AG10803 (cell line): ENCODE measurements around the gene LGALS3BP.
A peak's percentile ranks its signal among the peaks of the same experiment; 100 is the strongest.

Experiments used
- DNase-seq: peaks from one replicate; pipeline ENCODE4 v3.0.0; 2010; ENCODE audit warnings: low read depth
- H3K4me3 ChIP-seq: 2 replicates; pipeline ENCODE4 v1.5.1; 2011; ENCODE audit warnings: mild to moderate bottlenecking, low read length, control low read depth
- CTCF ChIP-seq: conservative IDR thresholded peaks from 2 replicates; pipeline ENCODE4 v1.5.1; 2011; ENCODE audit warnings: mild to moderate bottlenecking, low read length, control low read depth, inconsistent platforms

The LGALS3BP gene

GRCh38 chr17:79011451-79012147, 31.9 kb upstream of the LGALS3BP start:
- H3K4me3 ChIP-seq = no peak overlapping the region
- peak; percentile 43 for DNase-seq
- TF ChIP-seq CTCF = no peak

GRCh38 chr17:79010304-79010646, 30.6 kb upstream of the LGALS3BP start:
- no peak for TF ChIP-seq CTCF
- peak overlapping the region; percentile 76 for H3K4me3 ChIP-seq
- no peak for DNase-seq

- peak; percentile 84 for DNase-seq
- no peak for TF ChIP-seq CTCF
- H3K4me3 ChIP-seq = peak within 1 kb of the TSS; percentile 98
Measured at GRCh38 chr17:79009397-79010303, 29.9 kb upstream of the LGALS3BP start, which contains the start of gene CANT1. CANT1 (minus strand) TSS chr17:79009764; CDS start chr17:78997622, 12,142 bp downstream.

- no peak for TF ChIP-seq CTCF
Measured at GRCh38 chr17:79008666-79009387, 29.1 kb upstream of the LGALS3BP start.

GRCh38 chr17:79007504-79008381, 28.0 kb upstream of the LGALS3BP start:
- peak overlapping the region; percentile 98 for H3K4me3 ChIP-seq
- no peak for TF ChIP-seq CTCF
- no peak for DNase-seq

More at GRCh38 chr17:79008666-79009387, 29.1 kb upstream of the LGALS3BP start:
- peak overlapping the region; percentile 98 for H3K4me3 ChIP-seq
- no peak for DNase-seq

GRCh38 chr17:79006794-79007503, 27.2 kb upstream of the LGALS3BP start:
- TF ChIP-seq CTCF = no peak
- H3K4me3 ChIP-seq = no peak overlapping the region
- DNase-seq = no peak
